NCI-H345 (cell line): ENCODE measurements around the gene PYCR2.
"Not testable (repeated sequence)": the region's sequence is repeated elsewhere in the genome, so short reads cannot be mapped to it uniquely, and the experiment has no call there.

Source experiments
- DNase-seq: peaks from one replicate; lab custom pipeline; 2025; lab: John Stamatoyannopoulos, UW

PYCR2 gene

DNA sequence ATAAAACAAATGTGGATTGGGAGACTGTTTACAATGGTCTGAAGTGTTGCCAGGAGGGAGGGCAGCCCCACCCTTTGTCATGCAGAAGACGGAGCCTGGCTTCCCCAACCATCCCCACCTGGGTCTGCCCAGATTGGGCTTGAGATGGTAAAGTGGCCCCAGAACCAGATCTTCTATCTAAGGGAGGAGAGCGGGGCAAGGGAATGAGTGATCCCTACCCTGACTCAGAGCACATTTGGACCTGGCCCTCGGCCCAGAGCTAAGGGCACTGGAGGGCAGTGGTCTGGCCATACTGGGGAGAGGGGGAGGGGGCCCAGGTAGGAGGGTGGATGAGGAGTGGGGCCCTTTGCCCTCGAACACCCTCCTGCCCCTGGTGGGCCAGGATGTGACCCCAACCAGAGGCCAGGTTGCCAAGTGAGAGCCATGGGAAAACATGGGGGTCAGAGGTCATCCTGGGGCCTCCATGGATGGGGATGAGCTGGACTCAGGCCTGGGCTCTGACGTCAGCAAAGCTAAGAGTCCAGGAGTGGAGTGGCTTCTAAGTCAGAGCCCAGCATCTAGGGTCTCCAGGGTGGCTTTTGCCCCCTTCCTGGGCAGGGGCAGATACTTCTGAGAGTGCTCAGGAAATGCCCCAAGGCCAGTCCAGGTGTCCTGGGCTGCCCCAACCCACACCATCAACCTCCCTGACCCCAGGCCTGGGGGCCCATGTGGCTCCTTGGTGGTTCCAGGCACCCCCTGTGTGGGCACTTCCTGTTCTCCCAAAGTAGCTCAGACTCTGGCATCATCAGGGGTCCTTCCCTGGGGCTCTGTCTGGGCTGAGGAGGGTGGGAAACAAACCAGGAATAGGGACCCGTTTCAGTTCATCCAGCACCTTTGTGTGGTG, 33.5 kb downstream of the PYCR2 start:
- DNase-seq, result no peak

GRCh38 chr1:225889743-225890142, 34.3 kb downstream of the PYCR2 start:
- DNase-seq, result no peak

- DNase-seq, result no peak
Observed at GRCh38 chr1:225888898-225889601, 35.0 kb downstream of the PYCR2 start, which contains the start of gene LEFTY1. LEFTY1 (minus strand) TSS chr1:225889146; CDS start chr1:225889066, 80 bp downstream.

- DNase-seq, result no peak
Observed at GRCh38 chr1:225888289-225888897, 35.7 kb downstream of the PYCR2 start.

- not testable (repeated sequence) for DNase-seq
Observed at GRCh38 chr1:225887554-225888288, 36.3 kb downstream of the PYCR2 start.

- DNase-seq, result no peak
Observed at GRCh38 chr1:225887030-225887314, 37.1 kb downstream of the PYCR2 start.

DNA sequence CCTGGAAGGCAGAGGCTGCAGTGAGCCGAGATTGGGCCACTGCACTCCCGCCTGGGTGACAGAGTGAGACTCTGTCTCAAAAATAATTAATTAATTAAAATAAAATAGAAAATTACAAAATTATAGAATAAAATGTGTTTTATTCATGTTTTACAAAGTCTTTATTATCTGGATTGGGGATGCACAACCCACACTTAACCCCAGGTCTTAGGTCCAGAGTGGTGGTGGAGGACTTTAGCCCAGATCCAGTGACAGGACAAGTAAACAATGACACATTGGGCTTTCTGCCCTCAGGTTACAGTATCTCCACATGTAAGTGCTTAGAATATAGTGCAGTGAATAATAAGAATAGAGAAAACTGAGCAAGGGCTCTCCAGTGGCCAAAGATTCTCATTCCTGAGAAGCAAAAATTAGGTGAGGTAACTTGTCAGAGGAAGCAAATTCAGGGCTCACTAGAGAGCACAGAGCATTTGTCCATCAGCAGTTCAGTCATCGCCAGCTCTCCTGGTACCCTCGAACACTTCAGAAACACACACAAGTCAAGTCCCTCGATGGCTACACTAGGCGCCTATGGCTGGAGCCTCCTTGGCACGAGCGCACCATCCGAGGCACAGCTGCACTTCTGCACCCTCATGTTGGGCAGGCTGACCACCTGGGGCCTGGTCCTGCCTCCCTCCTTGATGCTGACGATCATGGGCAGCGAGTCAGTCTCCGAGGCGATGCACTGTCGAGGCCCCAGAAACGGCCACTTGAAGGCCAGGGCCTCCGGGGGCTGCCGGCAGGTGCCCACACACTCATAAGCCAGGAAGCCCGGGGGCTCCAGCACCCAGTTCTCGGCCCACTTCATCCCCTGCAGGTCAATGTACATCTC, 37.7 kb downstream of the PYCR2 start:
- DNase-seq, result no peak

GRCh38 chr1:225885336-225885735, 38.7 kb downstream of the PYCR2 start:
- no peak for DNase-seq

DNA sequence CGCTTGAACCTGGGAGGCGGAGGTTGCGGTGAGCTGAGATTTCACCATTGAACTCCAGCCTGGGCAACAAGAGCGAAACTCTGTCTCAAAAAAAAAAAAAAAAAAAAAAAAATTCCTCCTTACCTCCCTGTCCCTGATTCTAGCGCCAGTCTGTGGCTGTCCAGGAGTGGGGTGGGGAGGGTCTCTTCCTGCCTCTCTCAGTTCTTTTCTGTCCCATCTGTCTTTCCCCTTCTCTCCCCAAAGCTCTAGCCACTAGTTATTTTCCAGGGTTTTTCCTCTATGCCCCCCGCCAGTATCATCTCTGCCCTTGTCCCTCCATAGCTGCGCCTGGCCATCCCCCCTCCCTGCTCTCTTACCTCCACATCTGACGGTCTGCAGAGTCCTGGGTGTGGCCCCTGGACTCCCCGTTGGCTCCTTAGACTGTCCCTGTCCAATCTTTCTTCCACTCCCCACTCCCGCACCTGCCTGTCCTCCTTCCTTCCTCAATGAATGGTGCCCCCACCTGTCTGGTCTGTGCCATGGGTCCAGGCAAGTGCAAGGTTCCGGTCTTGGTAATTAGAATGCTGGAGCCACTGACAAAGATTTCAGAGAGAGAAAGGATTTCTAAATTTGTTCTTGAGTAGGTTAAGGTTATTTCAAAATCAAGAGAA, 40.3 kb downstream of the PYCR2 start:
- no peak for DNase-seq

DNA sequence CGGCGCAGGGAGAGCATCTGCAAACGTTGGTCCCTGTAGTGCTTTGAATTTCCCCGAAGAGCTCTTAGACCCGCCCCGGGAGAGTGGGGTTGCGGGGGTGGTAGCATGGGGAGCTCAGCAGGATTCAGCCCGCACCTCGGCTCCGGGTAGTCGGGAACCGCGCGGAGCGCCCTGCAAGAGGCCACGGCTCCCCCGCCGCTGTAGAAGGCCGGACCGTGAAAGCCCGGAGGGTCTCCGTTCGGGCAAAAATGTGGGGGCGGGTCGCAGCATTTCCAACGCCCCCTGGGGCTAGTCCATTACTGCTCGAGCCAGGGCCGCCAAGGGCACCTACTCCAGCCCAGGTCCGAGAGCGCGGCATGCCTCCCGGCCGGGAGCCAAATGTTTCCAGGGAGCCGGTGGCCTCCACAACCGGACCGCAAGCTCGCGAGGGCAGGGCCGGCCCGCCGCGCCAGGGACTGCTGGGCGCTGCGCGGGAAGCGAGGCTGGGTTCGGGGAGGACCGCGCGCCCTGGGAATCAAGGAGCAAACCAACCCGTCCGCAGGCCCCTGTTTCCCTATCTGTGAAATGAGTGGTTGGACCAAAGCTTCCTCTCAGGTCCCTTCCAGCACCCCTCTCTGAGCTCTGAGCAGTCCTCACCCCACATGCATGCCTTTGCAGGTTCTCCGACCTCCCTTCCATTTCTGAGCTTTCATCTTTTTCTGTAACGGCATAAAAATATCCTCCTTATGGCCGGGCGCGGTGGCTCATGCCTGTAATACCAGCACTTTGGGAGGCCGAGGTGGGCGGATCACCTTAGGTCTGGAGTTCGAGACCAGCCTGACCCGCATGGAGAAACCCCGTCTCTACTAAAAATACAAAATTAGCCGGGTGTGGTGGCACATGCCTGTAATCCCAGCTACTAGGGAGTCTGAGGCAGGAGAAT, 41.1 kb downstream of the PYCR2 start:
- DNase-seq, result no peak

GRCh38 chr1:225881959-225882693, 41.9 kb downstream of the PYCR2 start, which contains the start of gene TMEM63A:
TMEM63A (minus strand) TSS chr1:225882380; CDS start chr1:225877580, 4,800 bp downstream.
- no peak for DNase-seq

GRCh38 chr1:225881081-225881958, 42.7 kb downstream of the PYCR2 start:
- no peak for DNase-seq

DNA sequence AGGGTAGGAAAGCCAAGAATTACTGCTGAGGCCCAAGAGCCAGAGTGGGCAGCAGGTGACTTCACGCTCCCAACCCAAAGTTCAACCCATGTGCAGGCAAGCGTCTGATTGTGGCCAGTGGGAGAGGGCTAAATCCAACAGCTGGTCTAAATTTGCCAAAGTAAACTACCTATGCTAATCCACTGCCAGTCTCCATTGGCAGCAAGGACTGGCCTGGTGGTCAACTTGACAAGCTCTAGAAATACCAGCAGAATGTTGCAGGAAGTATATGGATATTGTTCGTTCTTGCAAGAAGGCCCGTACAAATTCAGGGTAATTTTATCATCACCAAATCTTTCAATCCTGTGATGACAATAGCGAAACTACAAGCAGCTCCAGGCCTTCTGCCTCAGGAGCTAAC, 43.4 kb downstream of the PYCR2 start:
- DNase-seq, result no peak

DNA sequence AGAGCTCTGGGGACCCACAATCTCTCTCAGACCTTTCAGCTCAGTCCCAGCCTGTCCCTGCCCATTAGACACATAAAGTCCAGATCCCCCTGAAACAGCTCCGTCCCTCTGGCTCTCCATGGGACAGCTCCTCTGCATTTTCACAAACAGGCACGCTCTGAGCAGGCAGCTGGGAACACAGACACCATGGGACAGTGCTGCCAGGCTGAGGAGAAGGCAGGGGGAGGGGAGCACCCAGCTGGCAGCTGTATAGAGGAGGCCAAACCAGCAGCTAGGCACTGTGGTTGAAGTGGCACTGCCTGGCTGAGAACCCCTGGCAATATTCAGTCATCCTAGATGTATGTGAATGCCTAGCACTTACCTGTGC, 43.8 kb downstream of the PYCR2 start:
- peak; percentile 45 for DNase-seq

DNA sequence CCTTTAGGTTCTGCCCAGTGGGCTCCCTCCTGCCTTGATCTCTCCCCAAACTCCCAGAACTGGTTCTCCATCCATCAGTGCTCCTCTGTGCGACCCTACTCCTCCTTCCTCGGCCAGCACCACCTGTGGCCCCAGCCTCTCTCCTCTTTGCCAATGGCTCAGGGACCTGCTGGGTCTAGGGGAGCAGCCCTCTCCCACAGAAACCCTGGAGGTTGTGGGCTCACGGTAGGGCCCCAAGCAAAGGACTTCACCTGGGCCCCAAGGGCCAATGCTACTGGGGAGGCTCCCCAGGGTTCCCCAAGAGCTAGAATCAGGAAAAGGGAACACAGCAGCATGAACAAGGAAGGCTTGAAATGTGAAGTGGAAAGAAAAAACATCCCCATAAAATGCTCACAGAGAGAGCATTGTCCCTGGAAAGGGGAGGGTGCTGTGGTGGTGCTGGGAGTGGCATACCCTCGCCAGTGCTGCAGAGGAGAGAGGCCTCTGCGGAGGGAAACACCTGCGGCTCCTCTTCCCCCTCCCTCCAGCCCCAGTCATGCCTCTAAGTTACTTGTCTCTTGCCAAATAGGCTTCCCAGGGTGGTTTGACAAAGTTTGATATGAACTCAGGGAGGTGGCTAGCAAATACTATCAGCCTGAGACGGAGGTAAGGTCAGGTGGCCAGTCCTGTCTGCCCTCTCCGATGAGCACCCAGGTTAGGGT, 44.4 kb downstream of the PYCR2 start:
- peak; percentile 42 for DNase-seq

DNA sequence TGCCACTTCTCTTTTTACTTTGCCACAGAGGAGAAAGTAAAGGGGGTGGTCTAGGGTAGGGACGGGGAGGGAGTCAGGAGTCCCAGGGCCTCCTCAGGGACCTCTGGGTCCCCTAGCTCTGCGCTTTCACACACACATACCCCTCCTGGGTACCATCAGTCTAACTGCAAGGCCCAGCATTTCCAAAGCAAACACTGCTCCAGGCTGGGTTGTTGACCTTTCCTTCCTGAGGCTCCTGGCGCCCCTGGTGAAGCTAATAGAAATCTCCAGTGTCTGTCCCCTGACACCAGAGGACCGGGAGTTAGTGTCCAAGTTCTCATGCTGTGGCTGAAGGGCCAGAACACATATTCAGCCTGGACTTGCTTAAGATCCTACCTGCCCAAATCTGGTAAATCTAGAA, 45.8 kb downstream of the PYCR2 start:
- no peak for DNase-seq

DNA sequence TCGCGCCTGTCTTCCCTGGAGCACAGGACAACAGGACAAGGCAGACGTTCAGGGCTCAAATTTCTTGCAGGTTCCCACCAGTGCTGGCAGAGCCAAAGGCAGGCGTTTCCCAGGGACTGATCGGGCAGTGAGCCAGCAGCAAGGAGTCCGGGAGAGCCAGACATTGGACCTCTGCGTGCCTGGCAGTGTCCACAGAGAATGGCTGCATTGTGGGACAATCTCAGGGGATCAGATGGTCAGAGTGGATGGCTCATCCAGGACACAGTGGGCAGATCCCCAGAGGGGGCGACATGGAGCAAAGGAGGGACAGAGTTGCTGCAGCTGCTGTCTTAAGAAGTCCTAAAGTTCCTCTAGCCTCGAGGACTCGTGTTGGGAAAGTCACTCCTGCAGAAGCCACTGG, 46.5 kb downstream of the PYCR2 start:
- no peak for DNase-seq
